Ascending aorta (tissue), 2 donors: ENCODE measurements around the gene CNKSR2. TPM values are rescaled to one million over a fixed set of nuclear protein-coding genes. Genes with fewer than 3 reads are reported as not detected.
A peak's percentile ranks its signal among the peaks of the same experiment; 100 is the strongest.

Source experiments
- DNase-seq, 2 donors: peaks; one replicate each; pipeline ENCODE4 v3.0.0-alpha.2; 2019; ENCODE audit warnings: low spot score in 2 of 2
- H3K27ac ChIP-seq, 2 donors: fragments of 200-600 bp; sonication (generic); one replicate each; pipeline ENCODE4 v1.5.1; 2016 to 2017; ENCODE audit warnings: mild to moderate bottlenecking in 1 of 2
- H3K27me3 ChIP-seq: fragments of 200-600 bp; sonication (generic); one replicate; pipeline ENCODE4 v1.5.1; 2017
- H3K36me3 ChIP-seq, 2 donors: fragments of 200-600 bp; sonication (generic); one replicate each; pipeline ENCODE4 v1.5.1; 2016
- H3K4me1 ChIP-seq, 2 donors: fragments of 200-600 bp; sonication (generic); one replicate each; pipeline ENCODE4 v1.5.1; 2016 to 2017; ENCODE audit warnings: mild to moderate bottlenecking in 1 of 2
- H3K4me3 ChIP-seq, 2 donors: fragments of 200-600 bp; sonication (generic); one replicate each; pipeline ENCODE4 v1.5.1; 2016 to 2017; ENCODE audit warnings: mild to moderate bottlenecking in 1 of 2
- H3K9me3 ChIP-seq, 2 donors: fragments of 200-600 bp; sonication (generic); one replicate each; pipeline ENCODE4 v1.5.1; 2016
- intact Hi-C: fragments of 100-400 bp; cut with DNase I; formaldehyde crosslinking; loops from one replicate; pipeline ENCODE4 v1.15.1; 2023
- total RNA-seq: library from RNA; depleted of rRNA; stranded (reverse); fragments of >200 nt; gene quantifications from one replicate; pipeline ENCODE4 v1.1.0, GENCODE V29; 2016
- TF ChIP-seq, protein P1 (sequence below), 3 experiments: fragments of 200-600 bp in 2 of 3; fragments of 450-650 bp in 1 of 3; sonication (generic) in 2 of 3; IDR thresholded peaks; one replicate each; pipeline ENCODE4 v1.5.1; 2016 to 2019; ENCODE audit warnings: antibody characterized with exemption in 3 of 3, mild to moderate bottlenecking in 1 of 3, moderate library complexity in 1 of 3

CNKSR2 gene
- total RNA-seq, 1 donor from 2014 or later = 0.53 TPM

DNA sequence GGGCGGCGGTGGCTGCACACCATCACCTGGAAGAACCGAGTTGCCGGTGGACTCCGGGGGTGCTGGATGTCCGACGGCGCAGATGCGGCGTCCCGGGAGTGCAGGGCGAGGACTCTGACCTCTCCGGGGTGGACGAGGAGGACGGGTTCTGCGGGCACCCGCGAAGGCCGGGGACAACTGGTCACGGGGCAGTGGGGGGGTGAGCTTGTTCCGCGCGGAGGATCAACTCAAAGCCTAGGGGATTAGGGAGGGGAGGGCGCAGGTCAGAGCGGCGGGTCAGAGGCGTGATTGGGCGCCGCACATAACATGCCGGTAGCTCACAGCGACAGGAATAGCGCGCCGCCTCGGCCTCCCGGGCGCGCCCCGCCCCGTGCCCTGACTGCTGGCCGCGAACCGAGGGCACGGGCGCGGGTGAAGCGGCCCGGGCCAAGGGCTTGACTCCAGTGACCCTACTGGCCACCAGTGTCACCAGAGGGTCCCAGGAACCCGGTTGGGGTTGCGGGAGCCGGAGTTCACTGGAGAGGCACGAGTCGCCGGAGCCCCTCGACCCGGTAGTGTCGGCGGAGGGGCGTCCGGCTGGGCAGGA lies 284.0 kb downstream of the CNKSR2 start, which contains the start of gene KLHL34:
Gene KLHL34 (minus strand): TSS at position 179 of the 586 bp plus-strand sequence. CDS start 542 bp downstream, outside the sequence.
- H3K4me3 ChIP-seq = peak within 1 kb of the TSS in 1 of 2 donors; percentile 25
- no peaks in the 10 kb centered on the region for H3K4me1 ChIP-seq
- H3K36me3 ChIP-seq = no peaks in the 10 kb centered on the region
- no peak within 1 kb of the TSS for H3K27ac ChIP-seq
- TF ChIP-seq, protein P1, sequence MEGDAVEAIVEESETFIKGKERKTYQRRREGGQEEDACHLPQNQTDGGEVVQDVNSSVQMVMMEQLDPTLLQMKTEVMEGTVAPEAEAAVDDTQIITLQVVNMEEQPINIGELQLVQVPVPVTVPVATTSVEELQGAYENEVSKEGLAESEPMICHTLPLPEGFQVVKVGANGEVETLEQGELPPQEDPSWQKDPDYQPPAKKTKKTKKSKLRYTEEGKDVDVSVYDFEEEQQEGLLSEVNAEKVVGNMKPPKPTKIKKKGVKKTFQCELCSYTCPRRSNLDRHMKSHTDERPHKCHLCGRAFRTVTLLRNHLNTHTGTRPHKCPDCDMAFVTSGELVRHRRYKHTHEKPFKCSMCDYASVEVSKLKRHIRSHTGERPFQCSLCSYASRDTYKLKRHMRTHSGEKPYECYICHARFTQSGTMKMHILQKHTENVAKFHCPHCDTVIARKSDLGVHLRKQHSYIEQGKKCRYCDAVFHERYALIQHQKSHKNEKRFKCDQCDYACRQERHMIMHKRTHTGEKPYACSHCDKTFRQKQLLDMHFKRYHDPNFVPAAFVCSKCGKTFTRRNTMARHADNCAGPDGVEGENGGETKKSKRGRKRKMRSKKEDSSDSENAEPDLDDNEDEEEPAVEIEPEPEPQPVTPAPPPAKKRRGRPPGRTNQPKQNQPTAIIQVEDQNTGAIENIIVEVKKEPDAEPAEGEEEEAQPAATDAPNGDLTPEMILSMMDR (IDR thresholded peaks at IDR 0.05) = no peak
- intact Hi-C loops = no loop called here
- DNase-seq = no peak
- H3K9me3 ChIP-seq = no peaks in the 10 kb centered on the region
- H3K27me3 ChIP-seq = no peaks in the 10 kb centered on the region

DNA sequence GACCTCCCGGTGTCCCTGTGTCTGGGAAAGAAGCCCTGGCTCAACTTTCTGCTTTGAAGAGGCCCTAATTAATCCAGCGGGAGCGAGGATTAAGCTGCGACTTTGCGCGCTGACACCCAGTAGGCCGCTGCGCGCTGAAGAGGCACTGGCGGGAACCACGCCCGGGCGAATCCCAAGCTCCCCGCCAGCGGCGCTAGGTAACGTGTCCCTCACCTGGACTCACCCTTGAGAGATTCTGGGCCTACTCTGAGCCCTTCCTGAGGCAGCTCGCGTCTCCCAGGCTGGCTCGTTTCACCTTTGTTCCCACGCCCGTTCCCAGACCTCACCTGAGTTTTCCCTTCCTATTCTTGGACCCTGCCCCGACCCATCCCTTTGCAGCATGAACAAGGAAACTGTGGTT lies 284.5 kb downstream of the CNKSR2 start:
- intact Hi-C loops = no loop called here
- H3K27ac ChIP-seq = no peak overlapping the region
- H3K36me3 ChIP-seq = no peaks in the 10 kb centered on the region
- H3K9me3 ChIP-seq = no peaks in the 10 kb centered on the region
- peak overlapping the region in 1 of 2 donors; percentile 25 for H3K4me3 ChIP-seq
- no peaks in the 10 kb centered on the region for H3K27me3 ChIP-seq
- TF ChIP-seq, protein P1 (IDR thresholded peaks at IDR 0.05) = no peak
- DNase-seq = no peak
- H3K4me1 ChIP-seq = no peaks in the 10 kb centered on the region

DNA sequence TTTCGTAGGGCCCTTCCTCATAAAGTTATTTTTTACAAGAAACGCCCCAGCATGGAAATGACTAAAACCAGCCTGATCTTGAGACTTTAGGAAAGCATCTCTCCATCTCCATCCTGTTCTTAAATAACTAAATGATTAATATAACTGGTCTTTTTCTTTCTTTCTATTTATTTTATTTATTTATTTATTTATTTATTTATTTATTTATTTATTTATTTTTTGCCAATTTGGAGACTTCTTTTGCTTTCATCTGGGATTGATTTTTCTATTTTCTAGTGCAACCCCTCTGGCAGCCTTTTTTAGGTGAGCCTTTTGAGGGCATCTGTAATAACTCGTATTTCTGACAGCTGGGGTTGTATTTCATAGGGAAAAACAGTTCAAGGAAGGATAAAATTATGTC lies 285.1 kb downstream of the CNKSR2 start:
- no peaks in the 10 kb centered on the region for H3K9me3 ChIP-seq
- TF ChIP-seq, protein P1 (IDR thresholded peaks at IDR 0.05) = no peak
- intact Hi-C loops = no loop called here
- H3K27ac ChIP-seq = no peak overlapping the region
- DNase-seq = no peak
- H3K4me3 ChIP-seq = no peak overlapping the region
- H3K27me3 ChIP-seq = no peaks in the 10 kb centered on the region
- H3K36me3 ChIP-seq = no peaks in the 10 kb centered on the region
- no peaks in the 10 kb centered on the region for H3K4me1 ChIP-seq

DNA sequence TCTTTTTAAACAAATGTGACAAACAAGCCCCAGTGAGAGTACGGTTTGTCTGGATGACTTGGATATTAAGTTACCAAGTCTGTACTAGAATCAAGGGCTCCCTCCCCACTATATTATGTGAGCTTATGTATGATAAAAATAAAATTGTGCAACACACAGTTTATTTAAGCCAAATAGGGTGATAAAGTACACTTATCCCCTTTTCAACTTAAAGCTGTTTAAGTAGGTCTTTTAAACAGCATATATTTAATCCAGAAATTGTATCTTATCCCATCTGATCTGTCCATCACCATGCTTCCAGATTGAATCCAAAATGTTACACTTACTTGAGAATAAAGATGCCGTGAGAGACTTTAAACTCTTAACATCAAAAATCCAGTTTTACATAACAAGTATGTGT lies 285.9 kb downstream of the CNKSR2 start:
- TF ChIP-seq, protein P1 (IDR thresholded peaks at IDR 0.05) = no peak
- intact Hi-C loops = no loop called here
- no peaks in the 10 kb centered on the region for H3K9me3 ChIP-seq
- H3K27ac ChIP-seq = no peak overlapping the region
- DNase-seq = no peak
- H3K27me3 ChIP-seq = no peaks in the 10 kb centered on the region
- H3K4me1 ChIP-seq = no peaks in the 10 kb centered on the region
- no peak overlapping the region for H3K4me3 ChIP-seq
- H3K36me3 ChIP-seq = no peaks in the 10 kb centered on the region

DNA sequence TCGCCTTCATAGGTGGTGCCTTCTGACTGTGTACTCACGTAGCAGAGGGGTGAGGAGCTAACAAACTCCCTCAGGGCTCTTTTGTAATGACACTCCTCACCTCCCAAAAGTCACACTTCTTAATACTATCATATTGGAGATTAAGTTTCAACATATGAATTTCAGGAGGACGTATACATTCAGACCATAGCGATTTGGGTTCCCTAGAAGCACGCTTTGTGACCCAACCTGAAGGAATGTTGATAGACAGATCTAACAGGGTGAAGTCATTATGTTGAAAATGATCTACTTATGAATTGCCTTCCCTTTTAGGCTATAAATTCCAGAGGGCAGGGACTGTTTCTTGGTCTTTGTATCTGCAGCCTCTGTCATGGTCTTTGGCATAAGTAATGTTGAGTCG lies 287.1 kb downstream of the CNKSR2 start:
- Histone ChIP-seq H3K36me3 (no peaks in the 10 kb centered on the region), H3K4me1 (no peaks in the 10 kb centered on the region), H3K27ac (no peak overlapping the region), H3K4me3 (no peak overlapping the region), H3K27me3 (no peaks in the 10 kb centered on the region), H3K9me3 (no peaks in the 10 kb centered on the region)
- intact Hi-C loops = no loop called here
- no peak for DNase-seq
- TF ChIP-seq, protein P1 (IDR thresholded peaks at IDR 0.05) = no peak

DNA sequence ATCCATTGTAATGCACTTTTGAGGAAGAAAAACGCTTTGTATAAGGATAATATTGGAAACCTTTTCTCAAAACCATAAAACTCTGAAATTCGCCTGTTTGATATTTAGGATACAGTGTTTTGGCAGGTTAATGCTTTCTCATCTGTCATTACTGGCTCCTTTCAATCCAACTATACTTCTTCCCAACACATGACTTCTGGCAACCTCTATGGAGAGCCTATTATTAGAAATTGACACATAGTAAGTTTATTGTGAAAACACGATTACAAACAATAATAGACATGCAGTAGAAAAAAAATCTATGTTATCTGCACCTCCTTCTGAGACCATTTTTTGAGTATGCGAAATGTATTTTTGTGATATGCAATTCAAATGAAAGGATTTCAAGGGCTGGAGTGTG lies 288.5 kb downstream of the CNKSR2 start:
- H3K27me3 ChIP-seq = no peaks in the 10 kb centered on the region
- H3K4me1 ChIP-seq = no peaks in the 10 kb centered on the region
- no peaks in the 10 kb centered on the region for H3K9me3 ChIP-seq
- no peak overlapping the region for H3K4me3 ChIP-seq
- TF ChIP-seq, protein P1 (IDR thresholded peaks at IDR 0.05) = no peak
- H3K27ac ChIP-seq = no peak overlapping the region
- DNase-seq = no peak
- intact Hi-C loops = no loop called here
- H3K36me3 ChIP-seq = no peaks in the 10 kb centered on the region
